PC-9 (cell line): Measurements from ENCODE around the gene CD22. TPM values are rescaled to one million over a fixed set of nuclear protein-coding genes. Genes with fewer than 3 reads are reported as not detected.

ENCODE experiments used
- BruUV-seq: library from RNA; stranded (reverse); fragments of 400-500 nt; replicated peaks from 2 replicates; lab custom pipeline; 2021; lab: Mats Ljungman, UMichigan
- CTCF ChIA-PET: fragments of 300-600 bp; sonication (Branson Sonifier 250); formaldehyde crosslinking; loops from one replicate; lab custom pipeline; 2022; ENCODE audit warnings: antibody characterized with exemption; lab: Charles Lee
- POLR2A ChIA-PET: fragments of 300-600 bp; sonication (Branson Sonifier 250); formaldehyde crosslinking; loops from one replicate; lab custom pipeline; 2022; ENCODE audit warnings: antibody characterized with exemption; ENCODE audit not compliant: unreplicated experiment; lab: Charles Lee
- DNase-seq, 2 experiments: peaks; one replicate each; pipeline versions ENCODE4 v3.0.0 to v3.0.0-alpha.2; 2015 to 2022; ENCODE audit warnings: mixed read lengths in 1 of 2
- H2AFZ ChIP-seq: fragments of 200-600 bp; sonication (generic); 2 replicates; pipeline ENCODE4 v1.8.1; 2017; ENCODE audit warnings: antibody characterized with exemption
- H3F3A ChIP-seq: fragments of 200-600 bp; sonication (generic); 2 replicates; pipeline ENCODE4 v1.8.1; 2017; ENCODE audit warnings: antibody characterized with exemption, mild to moderate bottlenecking, low read depth; ENCODE audit not compliant: insufficient read depth
- H3K27ac ChIP-seq: fragments of 200-600 bp; sonication (generic); 2 replicates; pipeline ENCODE4 v1.6.1; 2016; ENCODE audit warnings: mixed run types
- H3K27me3 ChIP-seq: fragments of 200-600 bp; sonication (generic); 2 replicates; pipeline ENCODE4 v1.6.1; 2016; ENCODE audit warnings: low read depth, mixed run types; ENCODE audit not compliant: insufficient read depth
- H3K36me3 ChIP-seq: fragments of 200-600 bp; sonication (generic); 2 replicates; pipeline ENCODE4 v1.6.1; 2016; ENCODE audit warnings: low read depth, mixed run types
- H3K4me1 ChIP-seq: fragments of 200-600 bp; sonication (generic); replicated peaks from 2 replicates; pipeline ENCODE4 v1.6.1; 2016; ENCODE audit warnings: mixed run types; ENCODE audit not compliant: insufficient read depth
- H3K4me2 ChIP-seq: fragments of 200-600 bp; sonication (generic); 2 replicates; pipeline ENCODE4 v1.6.1; 2017; ENCODE audit warnings: mixed run types
- H3K4me3 ChIP-seq: fragments of 200-600 bp; sonication (generic); 2 replicates; pipeline ENCODE4 v1.6.1; 2016; ENCODE audit warnings: mixed run types
- H3K79me2 ChIP-seq: fragments of 200-600 bp; sonication (generic); 2 replicates; pipeline ENCODE4 v1.6.1; 2017; ENCODE audit warnings: low read depth, mixed run types
- H3K9me2 ChIP-seq: fragments of 200-600 bp; sonication (generic); 2 replicates; pipeline ENCODE4 v1.8.1; 2017; ENCODE audit warnings: mild to moderate bottlenecking; ENCODE audit not compliant: insufficient read depth
- H3K9me3 ChIP-seq: fragments of 200-600 bp; sonication (generic); 2 replicates; pipeline ENCODE4 v1.8.1; 2016; ENCODE audit warnings: low read depth; ENCODE audit not compliant: insufficient read depth
- H4K20me1 ChIP-seq: fragments of 200-600 bp; sonication (generic); 2 replicates; pipeline ENCODE4 v1.8.1; 2017; ENCODE audit not compliant: insufficient read depth
- EZH2 ChIP-seq: fragments of 200-600 bp; sonication (generic); IDR thresholded peaks from 2 replicates; pipeline ENCODE4 v1.8.0; 2017; ENCODE audit warnings: antibody characterized with exemption, low read depth
- intact Hi-C: fragments of 100-400 bp; cut with micrococcal nuclease; formaldehyde crosslinking; loops from one replicate; pipeline ENCODE4 v1.10.0; 2022; ENCODE audit not compliant: unreplicated experiment
- microRNA-seq: library from miRNA; unstranded; fragments of <30 nt; microRNA quantifications from one replicate; pipeline ENCODE4 v1.2.0, GENCODE V29; 2021; ENCODE audit warnings: borderline number of aligned reads, borderline replicate concordance
- total RNA-seq: library from RNA; stranded (reverse); gene quantifications from 2 replicates; pipeline ENCODE4 v1.2.3, GENCODE V29; 2021
- TF ChIP-seq, protein P1 (sequence below): fragments of 200-600 bp; sonication (generic); conservative IDR thresholded peaks from 2 replicates; pipeline ENCODE4 v1.6.1; 2017; ENCODE audit warnings: mixed run types, antibody characterized with exemption, mild to moderate bottlenecking, moderate library complexity

Gene CD22
- total RNA-seq, 1 experiment from 2014 or later, result 29.8 TPM

- Histone ChIP-seq H3K36me3 (no peaks in the 10 kb centered on the region), H3K4me1 (no peaks in the 10 kb centered on the region), H3F3A (peaks cover 4% of the 10 kb centered on the region; the same call in 1 of the 2 replicates), H3K79me2 (no peaks in the 10 kb centered on the region), H3K9me3 (0 out of 2 replicates have a peak, but pooled peaks cover 8% of the 10 kb centered on the region), H3K4me3 (no peak overlapping the region), H3K4me2 (no peak overlapping the region), H3K27me3 (peaks cover 14% of the 10 kb centered on the region), H2AFZ (no peak overlapping the region), H3K27ac (no peak overlapping the region), H3K9me2 (no peaks in the 10 kb centered on the region), H4K20me1 (no peaks in the 10 kb centered on the region)
- no TSS peak for BruUV-seq
- TF ChIP-seq EZH2, result no peak
- no peak for DNase-seq
- intact Hi-C loops, result no loop called here
- ChIA-PET CTCF (no interaction called here), POLR2A (no interaction called here)
Observed at GRCh38 chr19:35392742-35393715, 64.0 kb downstream of the CD22 start.

- intact Hi-C loops, result no loop called here
- Histone ChIP-seq H3K36me3 (no peaks in the 10 kb centered on the region), H3K4me1 (no peaks in the 10 kb centered on the region), H3K4me3 (no peak overlapping the region), H3K27ac (no peak overlapping the region), H3F3A (peaks cover 4% of the 10 kb centered on the region; the same call in 1 of the 2 replicates), H3K79me2 (no peaks in the 10 kb centered on the region), H3K4me2 (no peak overlapping the region), H3K9me3 (no peaks in the 10 kb centered on the region), H2AFZ (no peak overlapping the region), H3K9me2 (no peaks in the 10 kb centered on the region), H3K27me3 (peaks cover 34% of the 10 kb centered on the region), H4K20me1 (no peaks in the 10 kb centered on the region)
- TF ChIP-seq EZH2, result no peak
- TF ChIP-seq, protein P1, sequence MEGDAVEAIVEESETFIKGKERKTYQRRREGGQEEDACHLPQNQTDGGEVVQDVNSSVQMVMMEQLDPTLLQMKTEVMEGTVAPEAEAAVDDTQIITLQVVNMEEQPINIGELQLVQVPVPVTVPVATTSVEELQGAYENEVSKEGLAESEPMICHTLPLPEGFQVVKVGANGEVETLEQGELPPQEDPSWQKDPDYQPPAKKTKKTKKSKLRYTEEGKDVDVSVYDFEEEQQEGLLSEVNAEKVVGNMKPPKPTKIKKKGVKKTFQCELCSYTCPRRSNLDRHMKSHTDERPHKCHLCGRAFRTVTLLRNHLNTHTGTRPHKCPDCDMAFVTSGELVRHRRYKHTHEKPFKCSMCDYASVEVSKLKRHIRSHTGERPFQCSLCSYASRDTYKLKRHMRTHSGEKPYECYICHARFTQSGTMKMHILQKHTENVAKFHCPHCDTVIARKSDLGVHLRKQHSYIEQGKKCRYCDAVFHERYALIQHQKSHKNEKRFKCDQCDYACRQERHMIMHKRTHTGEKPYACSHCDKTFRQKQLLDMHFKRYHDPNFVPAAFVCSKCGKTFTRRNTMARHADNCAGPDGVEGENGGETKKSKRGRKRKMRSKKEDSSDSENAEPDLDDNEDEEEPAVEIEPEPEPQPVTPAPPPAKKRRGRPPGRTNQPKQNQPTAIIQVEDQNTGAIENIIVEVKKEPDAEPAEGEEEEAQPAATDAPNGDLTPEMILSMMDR, result no peak
- CTCF ChIA-PET, result no interaction called here
- no TSS peak for BruUV-seq
- DNase-seq, result no peak
- POLR2A ChIA-PET, result no interaction called here
Observed at GRCh38 chr19:35395382-35396199, 66.6 kb downstream of the CD22 start.

DNA sequence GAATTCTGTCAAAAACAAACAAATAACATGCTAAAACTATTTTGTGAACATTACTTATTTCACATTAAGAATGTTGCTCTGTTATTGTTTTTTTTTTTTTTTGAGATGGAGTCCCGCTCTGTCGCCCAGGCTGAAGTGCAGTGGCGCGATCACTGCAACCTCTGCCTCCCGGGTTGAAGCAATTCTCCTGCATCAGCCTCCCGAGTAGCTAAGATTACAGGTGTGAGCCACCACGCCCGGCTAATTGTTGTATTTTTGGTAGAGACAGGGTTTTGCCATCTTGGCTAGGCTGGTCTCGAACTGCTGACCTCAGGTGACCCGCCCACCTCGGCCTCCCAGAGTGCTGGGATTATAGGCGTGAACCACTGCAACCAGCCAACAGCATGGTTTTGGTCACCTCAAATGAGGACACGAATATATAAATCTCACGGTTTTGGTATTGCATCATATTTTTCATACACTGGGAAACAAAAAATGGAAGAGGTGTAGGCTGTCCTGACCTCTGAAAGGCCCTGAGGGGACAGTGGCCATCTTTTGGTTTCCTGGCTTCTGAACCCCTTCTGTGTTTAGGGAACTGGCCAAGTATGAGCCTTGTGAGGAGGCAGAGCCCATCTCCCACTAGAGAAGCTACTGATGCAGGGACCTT, 67.4 kb downstream of the CD22 start:
- intact Hi-C loops, result no loop called here
- CTCF ChIA-PET, result no interaction called here

More for the DNA sequence above, 67.4 kb downstream of the CD22 start:
- Histone ChIP-seq H3K4me2 (no peak overlapping the region), H3F3A (peaks cover 4% of the 10 kb centered on the region; the same call in 1 of the 2 replicates), H4K20me1 (no peaks in the 10 kb centered on the region), H3K9me3 (no peaks in the 10 kb centered on the region), H3K27me3 (peaks cover 34% of the 10 kb centered on the region), H3K9me2 (no peaks in the 10 kb centered on the region), H3K4me1 (no peaks in the 10 kb centered on the region), H3K79me2 (no peaks in the 10 kb centered on the region), H3K27ac (no peak overlapping the region), H2AFZ (no peak overlapping the region), H3K36me3 (no peaks in the 10 kb centered on the region), H3K4me3 (no peak overlapping the region)
- no peak for DNase-seq
- TF ChIP-seq, protein P1, result no peak
- TF ChIP-seq EZH2, result no peak
- POLR2A ChIA-PET, result no interaction called here
- BruUV-seq, result no TSS peak

Small RNAs within 50 kb of the gene (microRNA-seq; reads per million reads assigned to microRNA genes)
- not detected for gene MIR5196

Other genes starting within 250 kb of the CD22 start
- gene FXYD3, start 213.4 kb upstream of the CD22 start, total RNA-seq, result 240 and 287 TPM in 2 replicates
- gene LGI4, start 194.1 kb upstream of the CD22 start, total RNA-seq, result 1.2 and 1.3 TPM in 2 replicates
- gene FXYD1, start 190.4 kb upstream of the CD22 start, total RNA-seq, result not detected in 2 replicates
- gene FXYD7, start 185.9 kb upstream of the CD22 start, total RNA-seq, result not detected in 2 replicates
- 137 and 181 TPM in 2 replicates for gene FXYD5, start 174.5 kb upstream of the CD22 start, total RNA-seq
- not detected in 2 replicates for gene FAM187B, start 100.4 kb upstream of the CD22 start, total RNA-seq
- gene LSR, start 80.2 kb upstream of the CD22 start, total RNA-seq, result 131 and 145 TPM in 2 replicates
- 92.1 and 98.2 TPM in 2 replicates for gene USF2, start 60.2 kb upstream of the CD22 start, total RNA-seq
- 0.52 TPM in 1 of 2 replicates, not detected in the other for gene HAMP, start 46.7 kb upstream of the CD22 start, total RNA-seq
- gene MAG, start 37.0 kb upstream of the CD22 start, total RNA-seq, result 13.4 and 15.3 TPM in 2 replicates
- gene FFAR1, start 18.7 kb downstream of the CD22 start, total RNA-seq, result 0.23 and 0.44 TPM in 2 replicates
- gene FFAR3, start 29.3 kb downstream of the CD22 start, total RNA-seq, result not detected in 2 replicates
- gene GPR42, start 41.9 kb downstream of the CD22 start, total RNA-seq, result not detected in 2 replicates
- not detected in 2 replicates for gene FFAR2, start 119.1 kb downstream of the CD22 start, total RNA-seq
- gene KRTDAP, start 161.3 kb downstream of the CD22 start, total RNA-seq, result not detected in 2 replicates
- gene DMKN, start 184.5 kb downstream of the CD22 start, total RNA-seq, result 135 and 144 TPM in 2 replicates
- 0.76 and 0.88 TPM in 2 replicates for gene SBSN, start 199.1 kb downstream of the CD22 start, total RNA-seq
- not detected in 2 replicates for gene GAPDHS, start 204.3 kb downstream of the CD22 start, total RNA-seq
- gene TMEM147, start 216.4 kb downstream of the CD22 start, total RNA-seq, result 82.6 and 95.9 TPM in 2 replicates
- gene ATP4A, start 234.5 kb downstream of the CD22 start, total RNA-seq, result not detected in 2 replicates